ENCODE measurements around the gene COL20A1.

GRCh38 chr20:63254606-63255384 is 38.2 kb upstream of the COL20A1 start:
- no peak for TF ChIP-seq CTCF (IDR thresholded peaks at IDR 0.05)
- no peak for TF ChIP-seq POLR2A (IDR thresholded peaks at IDR 0.05)
